Right atrium auricular region (tissue), 2 donors: Measurements from ENCODE around the gene SLC39A3. TPM values are rescaled to one million over a fixed set of nuclear protein-coding genes. Genes with fewer than 3 reads are reported as not detected.

ENCODE experiments used
- DNase-seq: peaks from one replicate; pipeline ENCODE4 v3.0.0-alpha.2; 2019; ENCODE audit warnings: low spot score
- H3K27ac ChIP-seq, 2 donors: fragments of 200-600 bp; sonication (generic); 1 replicate in 1 of 2; 2 replicates in 1 of 2; pipeline ENCODE4 v1.5.1; 2016 to 2019
- H3K27me3 ChIP-seq, 2 donors: fragments of 200-600 bp; sonication (generic); one replicate each; pipeline versions ENCODE4 v1.5.1 to v1.6.0; 2017 to 2019
- H3K36me3 ChIP-seq: fragments of 200-600 bp; sonication (generic); one replicate; pipeline ENCODE4 v1.5.1; 2016
- H3K4me1 ChIP-seq, 2 donors: fragments of 200-600 bp; sonication (generic); one replicate each; pipeline versions ENCODE4 v1.5.1 to v1.6.0; 2017 to 2019
- H3K4me3 ChIP-seq, 2 donors: fragments of 200-600 bp; sonication (generic); 1 replicate in 1 of 2; 2 replicates in 1 of 2; pipeline ENCODE4 v1.5.1; 2017 to 2019; ENCODE audit warnings: mild to moderate bottlenecking in 1 of 2, moderate library complexity in 1 of 2
- H3K9me3 ChIP-seq, 2 donors: fragments of 200-600 bp; sonication (generic); one replicate each; pipeline ENCODE4 v1.5.1; 2019
- total RNA-seq, 2 donors: library from RNA; depleted of rRNA; stranded (reverse); fragments of >200 nt; gene quantifications; one replicate each; pipeline ENCODE4 v1.1.0, GENCODE V29; 2016
- TF ChIP-seq, protein P1 (sequence below), 2 donors: fragments of 200-600 bp; sonication (generic); IDR thresholded peaks; one replicate each; pipeline ENCODE4 v1.5.1; 2019; ENCODE audit warnings: antibody characterized with exemption in 2 of 2

SLC39A3 gene
- total RNA-seq, 2 donors from 2014 or later = 22.9 to 38.0 TPM

DNA sequence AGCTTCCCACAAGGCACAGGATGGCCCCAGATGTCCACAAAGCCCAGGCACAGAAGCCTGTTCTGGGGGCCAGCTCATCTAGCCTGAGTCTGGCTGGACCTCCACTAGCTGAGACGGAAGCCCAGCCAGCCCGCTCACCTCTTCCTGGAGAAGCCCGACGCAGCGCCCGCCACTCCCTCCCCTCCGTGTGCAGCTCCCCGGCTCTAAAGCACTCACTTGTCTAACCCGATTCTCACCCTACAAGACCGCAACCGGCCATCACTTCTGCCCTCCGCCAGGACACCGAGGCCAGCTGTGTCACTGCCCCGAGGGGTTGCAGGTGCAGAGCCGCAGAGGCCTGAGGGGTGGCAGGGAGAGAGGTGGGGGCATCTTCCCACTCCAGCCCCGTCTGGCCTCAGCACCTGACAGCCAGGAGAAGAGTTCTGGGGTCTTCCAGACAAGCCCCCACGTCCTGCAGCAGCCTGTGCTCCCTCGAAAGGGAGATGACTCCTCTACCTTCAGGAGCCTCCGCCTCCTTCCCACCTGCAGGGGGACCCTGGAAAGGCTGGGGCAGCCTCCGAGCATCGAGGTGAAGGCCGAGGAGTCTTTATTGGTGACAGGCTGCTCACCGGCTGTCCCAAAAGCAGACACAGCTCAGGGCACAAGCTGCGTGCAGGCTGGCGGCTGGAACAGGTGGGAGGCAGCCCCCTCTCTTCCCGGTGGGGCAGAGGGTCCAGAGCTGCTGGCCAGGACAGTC, 12.7 kb downstream of the SLC39A3 start:
- TF ChIP-seq, protein P1, sequence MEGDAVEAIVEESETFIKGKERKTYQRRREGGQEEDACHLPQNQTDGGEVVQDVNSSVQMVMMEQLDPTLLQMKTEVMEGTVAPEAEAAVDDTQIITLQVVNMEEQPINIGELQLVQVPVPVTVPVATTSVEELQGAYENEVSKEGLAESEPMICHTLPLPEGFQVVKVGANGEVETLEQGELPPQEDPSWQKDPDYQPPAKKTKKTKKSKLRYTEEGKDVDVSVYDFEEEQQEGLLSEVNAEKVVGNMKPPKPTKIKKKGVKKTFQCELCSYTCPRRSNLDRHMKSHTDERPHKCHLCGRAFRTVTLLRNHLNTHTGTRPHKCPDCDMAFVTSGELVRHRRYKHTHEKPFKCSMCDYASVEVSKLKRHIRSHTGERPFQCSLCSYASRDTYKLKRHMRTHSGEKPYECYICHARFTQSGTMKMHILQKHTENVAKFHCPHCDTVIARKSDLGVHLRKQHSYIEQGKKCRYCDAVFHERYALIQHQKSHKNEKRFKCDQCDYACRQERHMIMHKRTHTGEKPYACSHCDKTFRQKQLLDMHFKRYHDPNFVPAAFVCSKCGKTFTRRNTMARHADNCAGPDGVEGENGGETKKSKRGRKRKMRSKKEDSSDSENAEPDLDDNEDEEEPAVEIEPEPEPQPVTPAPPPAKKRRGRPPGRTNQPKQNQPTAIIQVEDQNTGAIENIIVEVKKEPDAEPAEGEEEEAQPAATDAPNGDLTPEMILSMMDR (IDR thresholded peaks at IDR 0.05) = no peak
- no peak for DNase-seq

DNA sequence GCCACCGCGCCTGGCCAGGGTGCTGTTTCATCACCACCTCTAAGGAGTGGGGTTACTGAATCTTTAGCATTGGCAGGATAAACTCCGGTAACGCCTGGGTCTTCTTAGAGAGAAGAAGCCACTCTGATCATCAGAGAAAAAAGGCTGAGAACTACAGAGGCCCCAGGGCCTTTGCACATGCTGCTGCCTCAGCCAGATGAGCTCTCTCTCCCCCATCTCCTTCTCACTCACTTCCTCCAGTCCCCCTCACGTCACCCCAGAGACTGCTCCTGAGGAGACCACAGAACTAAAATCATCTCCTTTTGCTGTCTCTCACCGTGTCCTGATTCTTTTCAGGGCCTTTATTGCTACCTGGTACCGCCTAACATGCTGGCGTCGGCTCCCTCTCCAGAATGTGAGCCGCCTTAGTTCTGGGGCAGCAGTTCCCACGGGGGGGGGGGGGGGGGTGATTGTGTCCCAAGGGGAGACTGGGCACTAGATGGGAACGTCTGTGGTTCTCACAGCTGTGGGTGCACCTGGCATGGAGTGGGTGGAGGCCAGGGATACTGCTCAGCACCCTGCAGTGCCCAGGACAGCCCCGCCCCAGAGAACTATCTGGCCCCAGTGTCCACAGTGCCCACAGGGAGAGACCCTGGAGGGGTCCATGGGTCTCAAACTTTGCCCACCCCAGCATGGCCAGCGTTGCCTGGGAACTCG, 13.5 kb downstream of the SLC39A3 start:
- DNase-seq = no peak
- Histone ChIP-seq H3K9me3 (no peaks in the 10 kb centered on the region), H3K4me3 (no peak overlapping the region), H3K36me3 (no peaks in the 10 kb centered on the region), H3K4me1 (peaks cover 0 to 27% of the 10 kb centered on the region in 2 donors), H3K27ac (no peak overlapping the region), H3K27me3 (no peaks in the 10 kb centered on the region)
- TF ChIP-seq, protein P1 (IDR thresholded peaks at IDR 0.05) = no peak

More for the DNA sequence above, 12.7 kb downstream of the SLC39A3 start:
- Histone ChIP-seq H3K27ac (no peak overlapping the region), H3K27me3 (no peaks in the 10 kb centered on the region), H3K4me3 (no peak overlapping the region), H3K9me3 (no peaks in the 10 kb centered on the region), H3K36me3 (no peaks in the 10 kb centered on the region), H3K4me1 (peaks cover 0 to 21% of the 10 kb centered on the region in 2 donors)

DNA sequence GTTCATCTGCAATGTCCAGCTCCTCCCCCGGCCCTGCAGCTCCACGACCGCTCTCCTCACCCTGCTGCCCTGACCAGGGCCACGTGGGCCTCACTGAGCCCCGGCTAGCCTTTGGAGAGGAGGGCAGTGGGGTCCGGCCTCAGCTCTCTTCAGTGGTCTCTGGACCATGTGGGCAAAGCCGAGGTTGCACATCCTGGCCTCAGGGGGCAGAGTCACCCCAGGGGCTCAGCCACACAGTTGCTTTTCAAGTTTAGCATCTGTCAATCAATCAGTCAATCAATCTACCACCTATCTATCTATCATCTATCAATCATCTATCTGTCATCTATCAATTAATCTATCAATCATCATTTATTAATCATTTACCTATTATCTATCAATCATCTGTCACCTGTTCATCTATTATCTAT, 15.7 kb downstream of the SLC39A3 start:
- H3K4me3 ChIP-seq = no peak overlapping the region
- H3K27ac ChIP-seq = peak overlapping the region; percentile 86 to 88
- no peaks in the 10 kb centered on the region for H3K9me3 ChIP-seq
- TF ChIP-seq, protein P1 (IDR thresholded peaks at IDR 0.05) = no peak
- H3K27me3 ChIP-seq = no peaks in the 10 kb centered on the region
- H3K4me1 ChIP-seq = peaks cover 0 to 42% of the 10 kb centered on the region in 2 donors
- H3K36me3 ChIP-seq = no peaks in the 10 kb centered on the region
- DNase-seq = no peak

DNA sequence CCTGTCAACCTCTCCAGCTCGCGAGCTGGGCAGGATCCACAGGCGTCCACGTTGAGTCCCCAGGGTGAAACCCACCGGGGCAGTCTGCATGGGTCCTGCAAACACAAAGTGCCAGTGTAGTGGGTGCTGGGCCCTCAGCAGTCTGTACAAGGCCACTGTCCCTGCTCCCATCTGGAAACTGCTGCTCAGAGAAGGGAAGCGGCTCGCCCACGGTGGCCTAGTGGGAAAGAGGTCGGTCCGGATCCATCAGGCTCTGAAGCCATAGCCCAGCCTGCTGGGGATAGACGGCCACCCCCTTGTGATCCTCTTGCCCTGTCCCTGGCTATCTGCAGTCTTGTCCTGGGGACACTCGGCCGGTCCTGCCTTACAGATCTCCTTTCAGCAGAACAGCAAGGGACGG, 16.1 kb downstream of the SLC39A3 start:
- no peak for DNase-seq
- no peaks in the 10 kb centered on the region for H3K27me3 ChIP-seq
- no peaks in the 10 kb centered on the region for H3K9me3 ChIP-seq
- H3K27ac ChIP-seq = peak overlapping the region; percentile 86 to 88
- peaks cover 0 to 43% of the 10 kb centered on the region in 2 donors for H3K4me1 ChIP-seq
- TF ChIP-seq, protein P1 (IDR thresholded peaks at IDR 0.05) = no peak
- no peaks in the 10 kb centered on the region for H3K36me3 ChIP-seq
- no peak overlapping the region for H3K4me3 ChIP-seq

DNA sequence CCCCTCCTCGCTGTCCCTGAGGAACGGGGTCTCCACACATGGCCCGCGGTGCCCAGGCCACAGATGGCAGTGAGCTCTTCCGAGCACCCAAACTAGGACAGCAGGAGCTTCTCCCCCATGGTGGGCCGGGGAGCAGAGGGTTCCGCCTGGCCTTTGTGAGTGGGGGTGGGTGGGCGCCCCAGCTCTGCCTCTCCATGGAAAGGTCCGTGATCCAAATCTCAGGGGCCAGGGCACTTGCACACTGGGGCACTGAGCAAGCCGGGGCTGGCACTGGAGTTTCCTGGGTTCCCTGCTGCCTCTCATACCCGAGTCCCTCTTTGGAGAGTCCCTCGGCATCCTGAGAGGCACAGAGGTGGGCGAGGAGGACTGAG, 16.5 kb downstream of the SLC39A3 start:
- DNase-seq = no peak
- TF ChIP-seq, protein P1 (IDR thresholded peaks at IDR 0.05) = no peak
- Histone ChIP-seq H3K4me3 (peak overlapping the region in 1 of 2 donors; percentile 0), H3K36me3 (no peaks in the 10 kb centered on the region), H3K4me1 (peaks cover 0 to 43% of the 10 kb centered on the region in 2 donors), H3K27ac (peak overlapping the region; percentile 86 to 88), H3K9me3 (no peaks in the 10 kb centered on the region), H3K27me3 (no peaks in the 10 kb centered on the region)
